ENCODE measurements around the gene FER.
"Not testable (repeated sequence)": the region's sequence is repeated elsewhere in the genome, so short reads cannot be mapped to it uniquely, and the experiment has no call there.

Gene FER

DNA sequence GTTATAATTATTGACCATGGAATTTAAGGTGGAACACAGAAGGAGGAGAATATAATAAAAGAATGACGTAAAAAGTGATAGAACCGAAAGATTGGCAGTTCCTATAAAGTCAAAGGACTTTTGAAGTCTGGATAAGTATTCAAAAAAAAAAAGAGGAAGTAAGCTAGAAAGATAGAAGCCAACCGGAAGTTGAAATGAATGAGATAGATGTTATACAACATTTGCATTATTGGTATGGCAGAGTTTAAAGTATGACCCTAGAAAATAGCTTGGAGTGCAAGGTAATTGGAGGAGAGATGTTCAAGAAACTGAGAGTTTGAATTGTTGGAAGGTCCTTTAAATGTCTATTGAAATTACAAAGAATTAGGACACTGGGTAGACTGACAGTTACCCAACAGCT, 293.6 kb downstream of the FER start:
- no peaks in the 10 kb centered on the region for H3K4me1 Mint-ChIP-seq
- H3K9me3 Mint-ChIP-seq, result no peaks in the 10 kb centered on the region
- no peaks in the 10 kb centered on the region for H3K27me3 Mint-ChIP-seq
- H3K4me3 Mint-ChIP-seq, result no peak overlapping the region
- H3K27ac Mint-ChIP-seq, result no peak overlapping the region
- H3K36me3 Mint-ChIP-seq, result peaks cover 11% of the 10 kb centered on the region

DNA sequence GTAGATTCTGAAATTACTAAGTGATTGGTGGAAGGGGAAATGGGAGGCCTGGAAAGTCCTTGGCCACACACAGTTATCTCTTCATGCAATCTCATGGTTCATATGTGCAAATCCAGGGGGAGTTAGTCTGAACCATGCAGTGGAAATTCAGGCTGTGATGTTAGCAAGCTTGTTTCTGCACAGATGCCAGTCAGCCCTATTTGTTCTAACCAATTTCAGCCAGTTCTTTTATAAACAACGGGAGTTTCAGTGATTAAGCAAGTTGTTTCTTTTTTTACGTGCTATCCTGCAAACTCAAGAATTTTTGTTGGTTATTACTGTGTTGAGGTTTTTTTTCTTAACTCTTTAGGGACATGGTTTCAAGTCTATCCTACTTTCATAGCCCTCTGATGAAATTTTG, 298.0 kb downstream of the FER start:
- H3K4me1 Mint-ChIP-seq, result no peaks in the 10 kb centered on the region
- no peaks in the 10 kb centered on the region for H3K9me3 Mint-ChIP-seq
- H3K36me3 Mint-ChIP-seq, result peaks cover 3% of the 10 kb centered on the region
- H3K27me3 Mint-ChIP-seq, result no peaks in the 10 kb centered on the region
- H3K4me3 Mint-ChIP-seq, result no peak overlapping the region
- H3K27ac Mint-ChIP-seq, result no peak overlapping the region

DNA sequence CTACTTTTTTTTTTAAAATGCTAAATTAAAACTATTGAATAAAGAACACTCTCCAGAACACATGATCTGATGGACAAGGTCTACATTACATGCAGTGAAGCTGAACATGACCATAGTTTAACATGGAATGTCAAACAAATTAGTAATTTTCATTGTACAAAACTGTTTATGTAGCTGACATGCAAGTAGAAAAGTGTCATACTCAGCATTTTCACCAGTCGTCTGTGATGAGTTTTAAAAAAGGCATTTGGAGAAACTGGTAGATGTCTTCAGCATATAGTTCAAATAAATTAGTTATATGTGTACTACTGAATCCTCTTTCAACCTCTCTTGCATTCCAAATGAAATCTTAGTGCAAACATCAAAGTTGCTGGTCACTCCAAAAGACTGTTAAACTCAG, 301.9 kb downstream of the FER start:
- Mint-ChIP-seq H3K4me3 (no peak overlapping the region), H3K9me3 (no peaks in the 10 kb centered on the region), H3K36me3 (peaks cover 18% of the 10 kb centered on the region), H3K4me1 (no peaks in the 10 kb centered on the region), H3K27me3 (no peaks in the 10 kb centered on the region), H3K27ac (no peak overlapping the region)

- not testable (repeated sequence) for H3K27ac Mint-ChIP-seq, H3K27me3 Mint-ChIP-seq, H3K4me1 Mint-ChIP-seq, H3K4me3 Mint-ChIP-seq, H3K9me3 Mint-ChIP-seq
- H3K36me3 Mint-ChIP-seq, result peaks cover 19% of the 10 kb centered on the region
Observed at GRCh38 chr5:109050321-109050720, 302.6 kb downstream of the FER start.

DNA sequence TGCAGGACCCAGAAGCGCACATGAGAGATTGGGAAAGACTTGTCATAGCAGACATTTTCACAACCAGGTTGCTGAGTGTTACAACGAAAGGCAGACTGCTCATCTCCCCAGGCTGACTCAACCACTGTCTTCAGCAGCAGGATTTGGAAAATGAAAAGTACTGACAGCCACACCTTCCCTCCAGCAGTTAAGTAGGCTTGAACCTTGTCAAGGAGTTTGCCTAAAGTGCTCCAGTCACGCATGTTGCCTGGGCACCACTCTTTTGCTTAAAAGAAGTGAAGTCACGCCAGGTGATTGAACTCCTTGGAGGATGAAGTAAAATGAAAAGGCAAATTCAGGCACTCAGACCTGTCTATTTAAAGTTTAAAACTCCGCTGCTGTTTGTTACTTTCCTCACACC, 304.5 kb downstream of the FER start:
- not testable (repeated sequence) for H3K9me3 Mint-ChIP-seq, H3K4me3 Mint-ChIP-seq, H3K27me3 Mint-ChIP-seq, H3K4me1 Mint-ChIP-seq, H3K27ac Mint-ChIP-seq
- H3K36me3 Mint-ChIP-seq, result peaks cover 16% of the 10 kb centered on the region

GRCh38 chr5:109053995-109054417, 306.3 kb downstream of the FER start:
- Mint-ChIP-seq H3K9me3 (no peaks in the 10 kb centered on the region), H3K36me3 (peaks cover 17% of the 10 kb centered on the region), H3K4me1 (no peaks in the 10 kb centered on the region), H3K27me3 (no peaks in the 10 kb centered on the region), H3K4me3 (no peak overlapping the region), H3K27ac (no peak overlapping the region)

DNA sequence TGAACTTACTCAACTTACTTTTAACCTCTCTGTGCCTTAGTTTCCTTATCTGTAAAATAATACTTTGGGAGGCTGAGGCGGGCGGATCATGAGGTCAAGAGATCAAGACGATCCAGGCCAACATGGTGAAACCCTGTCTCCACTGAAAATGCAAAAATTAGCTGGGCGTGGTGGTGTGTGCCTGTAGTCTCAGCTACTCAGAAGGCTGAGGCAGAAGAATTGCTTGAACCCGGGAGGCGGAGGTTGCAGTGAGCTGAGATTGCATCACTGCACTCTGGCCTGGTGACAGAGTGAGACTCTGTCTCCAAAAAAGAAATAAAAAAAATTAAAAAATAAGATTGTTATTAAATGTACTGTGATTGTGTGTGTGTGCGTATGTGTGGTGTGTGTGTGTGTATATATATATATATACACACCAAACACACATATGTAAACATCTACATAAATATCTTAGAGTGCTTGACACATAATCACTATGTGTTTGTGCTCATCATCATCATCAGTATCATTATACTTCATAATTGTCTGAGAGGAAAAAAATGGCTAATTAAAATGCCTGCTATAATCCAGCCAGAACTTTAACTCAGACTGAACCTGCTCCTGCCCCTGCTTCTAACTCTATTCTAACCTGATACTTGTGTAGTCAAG, 312.8 kb downstream of the FER start:
- Mint-ChIP-seq H3K27me3 (no peaks in the 10 kb centered on the region), H3K36me3 (peaks cover 4% of the 10 kb centered on the region), H3K4me3 (no peak overlapping the region), H3K9me3 (no peaks in the 10 kb centered on the region), H3K27ac (no peak overlapping the region), H3K4me1 (no peaks in the 10 kb centered on the region)

GRCh38 chr5:109062664-109063063, 315.0 kb downstream of the FER start:
- H3K4me3 Mint-ChIP-seq, result no peak overlapping the region
- no peaks in the 10 kb centered on the region for H3K27me3 Mint-ChIP-seq
- no peaks in the 10 kb centered on the region for H3K4me1 Mint-ChIP-seq
- peaks cover 4% of the 10 kb centered on the region for H3K36me3 Mint-ChIP-seq
- H3K27ac Mint-ChIP-seq, result no peak overlapping the region
- H3K9me3 Mint-ChIP-seq, result no peaks in the 10 kb centered on the region

DNA sequence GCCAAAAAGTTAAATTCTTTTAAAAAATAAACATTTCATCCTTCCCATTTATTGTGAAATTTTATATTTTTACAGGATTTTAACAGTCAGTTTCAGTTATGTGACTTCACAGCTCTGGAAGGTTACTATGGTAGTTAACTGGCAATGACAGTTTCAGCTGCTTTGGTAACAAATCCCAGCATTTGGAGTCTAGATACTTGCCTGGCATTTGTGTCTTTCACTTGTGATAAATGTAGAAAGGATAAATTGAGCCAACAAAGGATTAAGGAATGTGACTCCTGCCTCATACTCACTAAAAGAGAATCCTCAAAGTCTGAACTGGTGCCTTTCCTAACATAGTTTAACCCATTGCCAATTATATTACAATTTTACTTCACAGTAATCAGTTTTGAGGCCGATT, 315.5 kb downstream of the FER start:
- no peak overlapping the region for H3K27ac Mint-ChIP-seq
- no peaks in the 10 kb centered on the region for H3K4me1 Mint-ChIP-seq
- H3K4me3 Mint-ChIP-seq, result no peak overlapping the region
- H3K27me3 Mint-ChIP-seq, result no peaks in the 10 kb centered on the region
- H3K9me3 Mint-ChIP-seq, result no peaks in the 10 kb centered on the region
- H3K36me3 Mint-ChIP-seq, result peaks cover 4% of the 10 kb centered on the region

GRCh38 chr5:109076741-109077140, 329.0 kb downstream of the FER start:
- no peak overlapping the region for H3K4me3 Mint-ChIP-seq
- no peaks in the 10 kb centered on the region for H3K36me3 Mint-ChIP-seq
- H3K27ac Mint-ChIP-seq, result no peak overlapping the region
- H3K27me3 Mint-ChIP-seq, result no peaks in the 10 kb centered on the region
- no peaks in the 10 kb centered on the region for H3K4me1 Mint-ChIP-seq
- no peaks in the 10 kb centered on the region for H3K9me3 Mint-ChIP-seq

DNA sequence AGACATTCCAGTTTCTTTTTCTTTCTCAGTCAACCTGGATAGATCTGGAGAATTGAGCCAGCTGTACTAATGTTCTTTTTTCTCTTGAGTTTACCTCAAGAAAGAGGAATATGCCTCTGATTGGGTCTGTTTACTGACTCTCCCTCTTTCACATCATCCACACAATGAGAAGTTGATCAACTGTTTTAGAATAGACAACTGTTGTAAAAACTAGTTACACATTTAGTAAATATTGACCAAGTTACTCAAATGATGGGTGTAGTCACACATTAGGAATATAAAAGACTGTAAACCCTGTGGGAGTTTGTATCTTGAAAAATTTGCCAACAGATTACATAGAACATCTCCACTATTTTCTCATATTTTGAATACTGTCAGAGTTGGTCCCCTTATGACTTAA, 330.8 kb downstream of the FER start:
- Mint-ChIP-seq H3K4me3 (no peak overlapping the region), H3K27me3 (no peaks in the 10 kb centered on the region), H3K27ac (no peak overlapping the region), H3K9me3 (no peaks in the 10 kb centered on the region), H3K4me1 (no peaks in the 10 kb centered on the region), H3K36me3 (no peaks in the 10 kb centered on the region)

DNA sequence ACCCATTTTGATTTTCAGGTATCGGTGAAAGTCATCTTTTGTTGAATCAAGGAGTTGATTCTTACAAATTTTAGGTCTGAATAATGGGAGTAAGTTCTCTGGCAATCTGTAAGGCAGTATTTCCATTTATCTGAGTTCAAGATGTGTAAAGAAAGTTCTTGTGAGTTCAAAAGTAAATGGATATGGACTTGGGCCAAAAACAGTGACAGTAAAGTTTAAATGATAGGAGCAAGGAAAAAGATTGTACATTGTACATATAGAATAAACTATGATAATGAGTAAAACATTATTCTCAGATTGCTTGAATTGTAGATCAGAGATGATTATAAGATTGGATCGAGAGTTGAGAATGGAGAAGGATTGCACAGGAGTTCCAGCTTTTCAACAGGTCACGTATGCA, 332.8 kb downstream of the FER start:
- no peak overlapping the region for H3K4me3 Mint-ChIP-seq
- no peaks in the 10 kb centered on the region for H3K9me3 Mint-ChIP-seq
- H3K36me3 Mint-ChIP-seq, result peaks cover 1% of the 10 kb centered on the region
- H3K4me1 Mint-ChIP-seq, result no peaks in the 10 kb centered on the region
- H3K27me3 Mint-ChIP-seq, result no peaks in the 10 kb centered on the region
- H3K27ac Mint-ChIP-seq, result no peak overlapping the region

GRCh38 chr5:109080896-109081295, 333.2 kb downstream of the FER start:
- Mint-ChIP-seq H3K36me3 (peaks cover 1% of the 10 kb centered on the region), H3K4me1 (no peaks in the 10 kb centered on the region), H3K27me3 (no peaks in the 10 kb centered on the region), H3K27ac (no peak overlapping the region), H3K4me3 (no peak overlapping the region), H3K9me3 (no peaks in the 10 kb centered on the region)

DNA sequence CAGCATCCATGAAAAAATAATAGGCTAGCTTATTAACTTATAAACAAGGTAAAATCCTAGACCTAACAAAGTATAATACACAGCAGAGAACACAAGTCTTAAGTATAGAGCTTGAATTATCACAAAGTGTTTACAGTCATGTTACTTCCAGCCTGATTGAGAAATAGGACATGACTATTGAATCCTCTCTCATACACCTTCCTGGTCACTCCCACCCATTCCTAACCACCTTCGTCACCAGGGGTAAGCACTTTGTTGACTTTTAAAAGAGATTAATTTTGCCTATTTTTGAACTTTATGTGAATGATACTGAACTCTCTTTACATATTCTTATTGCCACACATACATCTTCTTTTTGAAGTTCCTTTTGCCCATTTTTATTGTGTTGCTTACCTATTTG, 336.2 kb downstream of the FER start:
- H3K27me3 Mint-ChIP-seq, result no peaks in the 10 kb centered on the region
- peaks cover 5% of the 10 kb centered on the region for H3K36me3 Mint-ChIP-seq
- no peak overlapping the region for H3K4me3 Mint-ChIP-seq
- H3K4me1 Mint-ChIP-seq, result no peaks in the 10 kb centered on the region
- H3K9me3 Mint-ChIP-seq, result no peaks in the 10 kb centered on the region
- H3K27ac Mint-ChIP-seq, result no peak overlapping the region

DNA sequence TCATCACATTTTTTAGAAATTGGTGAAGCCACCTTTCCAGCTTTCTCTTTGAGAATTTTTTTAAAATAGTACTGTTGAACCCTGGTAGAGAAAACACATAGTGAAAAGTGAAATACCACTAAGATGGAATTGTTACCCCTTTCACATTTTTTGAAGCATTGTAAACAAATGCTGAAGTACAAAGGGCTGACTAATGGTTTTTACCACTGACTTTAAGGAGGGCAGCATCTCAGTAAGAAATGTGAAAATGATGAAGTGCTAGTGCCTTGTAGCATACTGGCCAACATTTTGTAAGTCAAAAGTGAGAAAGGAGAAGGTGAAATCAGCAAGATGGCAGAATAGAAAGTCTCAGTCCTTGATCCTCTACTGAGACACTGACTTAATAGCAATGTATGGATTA, 341.5 kb downstream of the FER start:
- H3K4me1 Mint-ChIP-seq, result no peaks in the 10 kb centered on the region
- no peaks in the 10 kb centered on the region for H3K27me3 Mint-ChIP-seq
- H3K9me3 Mint-ChIP-seq, result no peaks in the 10 kb centered on the region
- H3K4me3 Mint-ChIP-seq, result no peak overlapping the region
- peaks cover 11% of the 10 kb centered on the region for H3K36me3 Mint-ChIP-seq
- H3K27ac Mint-ChIP-seq, result no peak overlapping the region

DNA sequence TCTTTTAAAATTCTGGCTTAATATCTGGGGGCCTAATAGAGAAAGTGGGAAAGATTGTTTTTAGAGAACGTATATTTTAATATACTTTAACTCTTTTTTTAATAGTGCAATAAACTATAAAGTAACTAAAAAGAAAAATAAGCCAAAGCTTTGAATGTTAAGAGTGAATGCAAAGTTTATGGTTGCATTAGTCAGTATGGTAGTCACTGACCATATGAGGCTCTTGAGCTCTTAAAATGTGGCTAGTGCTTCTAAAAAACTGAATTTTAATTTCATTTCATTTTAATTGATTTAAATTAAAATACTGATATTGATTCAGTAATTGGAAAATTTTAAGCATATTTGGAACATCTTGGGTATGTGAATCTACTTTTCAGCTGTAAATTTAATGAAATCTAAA, 351.4 kb downstream of the FER start:
- Mint-ChIP-seq H3K36me3 (peaks cover 6% of the 10 kb centered on the region), H3K4me3 (no peak overlapping the region), H3K9me3 (no peaks in the 10 kb centered on the region), H3K27ac (no peak overlapping the region), H3K4me1 (no peaks in the 10 kb centered on the region), H3K27me3 (no peaks in the 10 kb centered on the region)

DNA sequence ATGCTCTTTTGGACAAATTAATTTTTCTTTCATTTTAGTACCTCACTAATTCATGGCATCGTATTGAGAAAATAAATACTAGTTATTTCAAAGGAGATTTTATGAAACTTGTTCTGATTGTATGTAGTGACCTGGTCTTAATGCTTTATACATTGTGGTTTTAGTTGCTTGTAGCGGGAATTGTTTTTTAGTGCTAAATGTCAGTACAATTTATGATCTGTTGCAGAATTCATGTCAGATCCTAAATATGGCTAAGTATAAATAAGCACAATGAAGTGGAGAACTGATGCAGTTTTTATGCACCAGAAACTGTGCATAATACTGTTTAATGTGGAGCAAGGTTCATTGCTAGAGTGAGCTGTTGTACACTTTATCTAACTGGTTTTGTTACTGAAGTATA, 353.3 kb downstream of the FER start:
- no peaks in the 10 kb centered on the region for H3K27me3 Mint-ChIP-seq
- no peaks in the 10 kb centered on the region for H3K9me3 Mint-ChIP-seq
- H3K27ac Mint-ChIP-seq, result no peak overlapping the region
- H3K4me3 Mint-ChIP-seq, result no peak overlapping the region
- no peaks in the 10 kb centered on the region for H3K4me1 Mint-ChIP-seq
- H3K36me3 Mint-ChIP-seq, result peaks cover 6% of the 10 kb centered on the region

All from activated naive CD4-positive, alpha-beta T cell treated with anti-CD3 and anti-CD28 coated beads, Interleukin-2, amount 50 U/mL, for 24 hours (primary cell).